Ovary (tissue), 3 donors: Measurements from ENCODE around the gene SPG11.

Experiments
- CTCF ChIP-seq, 3 donors: fragments of 450-650 bp in 2 of 3; fragments of 200-600 bp in 1 of 3; IDR thresholded peaks; one replicate each; pipeline versions ENCODE4 v1.5.1 to v1.8.0; 2016 to 2022; ENCODE audit warnings: antibody characterized with exemption in 3 of 3, mild to moderate bottlenecking in 1 of 3
- EP300 ChIP-seq: sonication (generic); formaldehyde crosslinking; IDR thresholded peaks from one replicate; pipeline ENCODE4 v1.6.1; 2017; ENCODE audit warnings: antibody characterized with exemption
- POLR2A ChIP-seq: fragments of 450-650 bp; IDR thresholded peaks from one replicate; pipeline ENCODE4 v1.6.1; 2017; ENCODE audit warnings: antibody characterized with exemption, mild to moderate bottlenecking, moderate library complexity
- donor health status: DM: no; HTN: no; CAD: no.

GRCh38 chr15:44585633-44586032, 77.8 kb downstream of the SPG11 start:
- TF ChIP-seq POLR2A (no peak), CTCF (IDR thresholded peaks at IDR 0.05) (no peak), EP300 (no peak)
